HG03280 (cell line): ENCODE results near the gene ZNF232.
A peak's percentile ranks its signal among the peaks of the same experiment; 100 is the strongest.
"Not testable (repeated sequence)": the region's sequence is repeated elsewhere in the genome, so short reads cannot be mapped to it uniquely, and the experiment has no call there.

ENCODE experiments used
- ATAC-seq: cut with Tn5 transposase; IDR thresholded peaks from one replicate; pipeline ENCODE4 v1.9.1; 2021; ENCODE audit warnings: mild to moderate bottlenecking, moderate library complexity; ENCODE audit not compliant: unreplicated experiment

ZNF232 gene

GRCh38 chr17:5111402-5112204 is at the start of gene ZNF232:
Gene ZNF232 (minus strand): TSS chr17:5111878. CDS start chr17:5111822, 56 bp downstream.
- ATAC-seq: peak; percentile 90

- not testable (repeated sequence) for ATAC-seq
These were observed 49.0 kb upstream of the ZNF232 start for GRCh38 chr17:5160702-5161101.

DNA sequence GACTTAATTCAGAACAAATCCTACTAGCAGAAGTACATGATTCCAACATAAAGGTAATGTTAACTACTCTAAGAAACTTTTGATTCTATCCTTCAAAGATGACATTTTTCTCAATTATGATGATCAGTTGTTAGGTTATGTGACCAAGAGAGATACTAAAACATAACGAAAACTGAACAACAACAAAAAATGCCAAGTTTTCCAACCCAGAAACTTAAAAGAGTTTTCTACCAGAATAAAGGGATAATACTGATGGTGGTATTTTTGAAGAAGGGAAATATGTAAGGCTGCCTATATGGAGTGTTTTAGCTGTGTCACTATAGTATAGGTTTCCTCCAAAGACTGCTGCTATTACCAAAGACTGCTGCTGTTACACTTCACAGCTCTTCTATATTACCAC is 34.4 kb upstream of the ZNF232 start:
- ATAC-seq: not testable (repeated sequence)

DNA sequence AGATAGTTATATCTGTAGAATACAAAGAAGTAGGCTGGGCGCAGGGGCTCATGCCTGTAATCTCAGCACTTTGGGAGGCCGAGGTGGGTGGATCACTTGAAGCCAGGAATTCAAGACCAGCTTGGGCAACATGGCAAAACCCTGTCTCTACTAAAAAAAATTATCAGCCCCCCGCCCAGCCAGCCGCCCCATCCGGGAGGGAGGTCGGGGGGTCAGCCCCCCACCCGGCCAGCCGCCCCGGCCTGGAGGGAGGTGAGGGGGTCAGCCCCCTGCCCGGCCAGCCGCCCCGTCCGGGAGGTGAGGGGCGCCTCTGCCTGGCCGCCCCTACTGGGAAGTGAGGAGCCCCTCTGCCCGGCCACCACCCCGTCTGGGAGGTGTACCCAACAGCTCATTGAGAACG is 31.2 kb upstream of the ZNF232 start:
- ATAC-seq: not testable (repeated sequence)

DNA sequence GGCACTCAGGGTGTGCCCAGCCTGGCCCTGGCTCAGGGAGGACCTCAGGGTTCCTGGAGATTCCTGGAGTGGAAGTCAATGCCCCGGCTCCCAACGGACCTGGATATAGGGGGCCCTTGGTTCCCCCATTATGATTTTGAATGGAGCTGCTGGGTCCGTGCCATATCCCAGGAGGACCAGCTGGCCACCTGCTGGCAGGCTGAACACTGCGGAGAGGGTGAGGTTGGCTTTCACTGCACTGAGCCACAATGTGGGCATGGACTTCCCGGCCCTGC is 27.7 kb upstream of the ZNF232 start:
- ATAC-seq: no peak

GRCh38 chr17:5138616-5139457 is 27.2 kb upstream of the ZNF232 start:
- no peak for ATAC-seq

GRCh38 chr17:5138198-5138544 is 26.5 kb upstream of the ZNF232 start:
- not testable (repeated sequence) for ATAC-seq

DNA sequence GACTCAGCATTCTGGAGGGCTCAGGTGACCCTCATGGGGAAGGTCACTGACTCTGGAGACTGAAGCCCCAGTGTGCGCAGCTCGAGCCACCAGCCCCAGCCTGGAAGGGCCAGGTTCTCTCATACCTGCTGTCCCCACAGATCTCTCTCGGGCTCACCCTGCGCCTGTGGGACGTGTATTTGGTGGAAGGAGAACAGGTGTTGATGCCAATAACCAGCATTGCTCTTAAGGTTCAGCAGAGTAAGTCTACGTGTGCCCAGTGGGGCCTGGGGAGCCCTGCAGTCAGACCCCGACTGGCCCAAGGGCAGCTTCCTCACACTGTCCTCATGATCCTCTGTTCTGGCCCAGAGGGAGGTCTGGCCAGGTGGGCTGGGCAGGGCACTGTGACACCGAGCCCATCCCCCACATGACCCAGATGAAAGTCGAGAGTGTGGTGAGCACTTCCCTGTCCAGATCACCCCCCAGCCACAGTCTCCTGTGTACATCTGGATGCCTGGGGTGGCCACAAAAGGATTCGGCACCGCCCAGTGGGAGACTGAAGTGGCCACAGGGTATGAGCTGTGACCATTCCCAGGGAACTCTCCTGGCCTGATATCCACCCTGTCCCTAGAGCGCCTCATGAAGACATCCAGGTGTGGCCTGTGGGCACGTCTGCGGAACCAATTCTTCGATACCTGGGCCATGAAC is 26.0 kb upstream of the ZNF232 start:
- ATAC-seq: not testable (repeated sequence)

DNA sequence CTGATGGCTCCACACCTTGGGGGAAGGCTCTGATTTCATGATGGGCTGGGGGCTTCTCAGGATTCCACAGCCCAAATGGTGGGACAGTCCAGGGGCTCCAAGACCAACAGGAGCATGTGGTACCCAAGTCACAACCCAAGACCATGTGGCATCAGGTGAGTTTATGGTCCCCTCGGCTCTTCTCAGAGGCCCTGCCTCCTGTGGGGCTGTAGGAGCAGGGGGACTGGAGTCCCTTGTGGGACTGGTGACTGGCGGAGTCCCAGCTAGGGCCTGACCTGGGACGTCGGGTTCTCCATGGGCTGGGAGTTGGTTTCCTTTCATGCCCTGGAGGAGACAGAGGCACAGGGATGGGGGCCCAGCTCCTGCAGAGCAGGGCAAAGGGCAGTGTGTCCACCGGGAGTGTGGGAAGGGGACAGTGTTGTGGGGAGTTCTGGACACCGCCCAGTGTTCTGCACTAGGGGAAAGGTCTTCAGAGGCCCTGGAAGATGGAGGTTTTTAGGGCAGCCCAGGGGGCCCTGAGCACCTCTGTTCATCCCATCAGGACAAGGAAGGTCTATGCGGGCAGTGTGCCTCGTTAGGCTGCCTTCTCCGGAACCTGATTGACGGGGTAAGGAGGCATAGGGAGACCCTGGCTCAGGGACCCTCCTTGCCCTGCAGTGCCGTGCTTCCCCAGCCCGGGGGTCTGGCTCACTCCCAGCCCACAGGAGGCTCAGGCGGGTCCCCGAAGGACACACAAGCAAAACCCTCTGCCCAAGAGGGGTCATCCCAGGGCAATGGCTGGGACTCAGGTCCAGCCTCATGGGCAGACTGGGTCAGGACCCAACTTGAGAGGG is 25.1 kb upstream of the ZNF232 start:
- ATAC-seq: not testable (repeated sequence)

DNA sequence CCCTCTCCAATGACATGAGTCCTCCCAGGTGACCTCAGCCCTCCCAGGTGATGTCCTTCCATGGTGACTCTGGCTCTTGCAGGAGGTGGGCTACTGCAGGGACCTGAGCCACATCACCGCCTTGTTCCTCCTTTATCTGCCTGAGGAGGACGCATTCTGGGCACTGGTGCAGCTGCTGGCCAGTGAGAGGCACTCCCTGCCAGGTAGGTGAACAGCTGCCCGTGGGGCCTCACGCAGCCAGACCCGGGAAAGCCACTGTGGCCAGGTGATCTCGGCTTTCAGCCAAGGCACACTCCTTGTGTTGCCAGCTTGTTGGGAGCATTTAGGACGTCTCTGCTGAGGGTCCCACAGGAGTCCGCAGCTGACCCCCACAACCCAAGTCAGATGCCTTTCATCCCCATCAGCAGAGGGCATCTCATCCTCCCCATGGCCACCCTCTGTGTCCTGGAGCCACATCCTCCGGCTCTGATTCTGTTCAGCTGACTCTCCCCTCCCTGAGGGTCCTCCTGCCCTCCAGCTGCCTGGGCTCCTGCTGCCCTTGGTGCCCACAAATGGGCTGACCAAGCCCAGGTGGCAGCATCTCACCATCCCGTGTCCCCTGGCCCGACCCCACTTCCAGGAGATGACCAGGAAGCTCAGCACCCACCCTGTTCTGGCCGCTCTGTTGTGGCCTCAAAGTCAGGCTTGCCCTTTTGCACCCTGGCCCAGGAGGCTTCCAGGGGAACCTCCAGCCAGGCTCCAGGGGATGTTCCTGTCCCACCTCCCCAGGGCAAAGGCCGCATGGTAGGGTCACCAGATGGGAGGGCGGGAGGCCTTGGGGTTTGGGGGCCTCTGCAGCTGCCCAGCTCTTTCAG is 24.3 kb upstream of the ZNF232 start:
- no peak for ATAC-seq

DNA sequence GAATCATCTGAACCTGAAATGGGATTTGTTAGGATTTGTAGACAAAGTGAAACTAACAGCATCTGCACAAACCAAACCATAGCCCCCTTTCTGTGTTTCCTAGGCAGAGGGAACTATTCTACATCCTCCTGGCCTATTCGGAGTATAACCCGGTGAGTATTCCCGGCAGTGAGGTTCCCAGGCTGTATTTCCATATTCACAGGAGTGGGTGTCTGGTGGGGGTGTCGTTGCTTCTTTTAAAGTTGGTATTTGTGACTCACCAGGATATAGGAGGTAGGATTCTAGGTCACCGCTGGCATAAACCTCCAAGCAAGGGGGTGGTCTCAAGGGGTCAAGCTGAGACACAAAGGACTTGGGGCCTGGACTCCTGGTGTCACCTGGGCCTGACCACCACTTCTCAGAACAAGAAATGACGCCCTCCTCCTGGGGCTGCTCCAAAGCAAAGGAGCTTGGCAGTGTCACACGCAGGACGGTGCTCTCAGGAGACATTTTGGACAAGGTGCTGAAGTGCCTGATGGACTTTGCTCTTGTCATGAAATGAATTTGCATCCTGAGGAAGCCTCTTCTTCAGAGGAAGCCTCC is 23.5 kb upstream of the ZNF232 start:
- ATAC-seq: not testable (repeated sequence)

- ATAC-seq: not testable (repeated sequence)
These were observed 22.9 kb upstream of the ZNF232 start for GRCh38 chr17:5134571-5134970.

DNA sequence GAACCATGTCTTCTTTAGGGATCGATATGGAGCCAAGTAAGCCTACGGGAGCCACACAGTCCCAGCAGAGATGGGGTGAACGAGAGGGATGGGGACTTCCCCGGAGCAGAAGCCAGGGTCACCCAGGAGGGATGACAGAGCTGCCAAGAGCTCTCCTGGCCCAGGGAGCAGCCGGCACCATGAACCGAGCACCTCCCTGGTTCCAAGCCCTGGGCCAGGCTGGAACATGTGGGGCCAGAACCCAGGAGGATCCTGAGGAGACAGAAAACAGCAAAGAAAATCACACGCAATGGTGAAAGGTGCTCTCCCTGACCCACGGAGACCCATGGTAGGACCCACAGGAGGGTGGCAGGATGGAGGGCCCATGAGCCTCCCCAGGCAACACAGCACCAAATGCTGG is 22.3 kb upstream of the ZNF232 start:
- not testable (repeated sequence) for ATAC-seq

- ATAC-seq: no peak
These were observed 21.6 kb upstream of the ZNF232 start for GRCh38 chr17:5133311-5133710.

DNA sequence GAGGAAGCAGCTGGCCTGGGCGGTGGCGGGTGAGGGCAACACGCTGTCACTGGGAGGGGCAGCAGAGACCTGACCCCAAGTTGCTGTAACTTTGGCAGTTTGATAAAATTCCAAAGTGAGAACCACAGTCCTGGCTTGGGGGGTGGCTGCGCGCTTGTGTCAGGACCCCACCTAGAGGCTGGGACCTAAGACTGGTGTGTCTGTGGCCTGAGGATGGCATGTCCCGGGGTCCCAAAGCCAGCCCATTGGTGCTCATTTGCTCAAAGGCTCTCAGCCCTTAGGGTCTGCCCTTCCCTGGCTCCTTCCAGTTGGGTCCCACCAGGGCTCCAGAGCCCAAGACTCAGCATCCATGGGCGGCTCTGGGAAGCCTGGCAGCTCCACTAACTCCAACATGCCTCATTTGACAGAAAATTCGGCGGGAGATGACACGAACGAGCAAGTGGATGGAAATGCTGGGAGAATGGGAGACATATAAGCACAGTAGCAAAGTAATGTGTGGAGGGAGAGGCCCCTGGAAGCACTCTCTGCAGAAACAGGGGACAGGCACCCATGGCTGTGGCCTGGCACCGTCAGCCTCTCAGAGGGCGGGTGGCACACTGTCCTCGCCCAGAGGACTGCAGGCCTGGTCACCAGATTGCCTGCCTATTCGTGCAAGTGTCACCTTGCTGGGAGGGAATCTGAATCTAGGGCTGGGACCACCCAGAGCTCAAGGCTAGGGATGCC is 21.0 kb upstream of the ZNF232 start:
- ATAC-seq: not testable (repeated sequence)

- not testable (repeated sequence) for ATAC-seq
These were observed 20.3 kb upstream of the ZNF232 start for GRCh38 chr17:5131799-5132502.

DNA sequence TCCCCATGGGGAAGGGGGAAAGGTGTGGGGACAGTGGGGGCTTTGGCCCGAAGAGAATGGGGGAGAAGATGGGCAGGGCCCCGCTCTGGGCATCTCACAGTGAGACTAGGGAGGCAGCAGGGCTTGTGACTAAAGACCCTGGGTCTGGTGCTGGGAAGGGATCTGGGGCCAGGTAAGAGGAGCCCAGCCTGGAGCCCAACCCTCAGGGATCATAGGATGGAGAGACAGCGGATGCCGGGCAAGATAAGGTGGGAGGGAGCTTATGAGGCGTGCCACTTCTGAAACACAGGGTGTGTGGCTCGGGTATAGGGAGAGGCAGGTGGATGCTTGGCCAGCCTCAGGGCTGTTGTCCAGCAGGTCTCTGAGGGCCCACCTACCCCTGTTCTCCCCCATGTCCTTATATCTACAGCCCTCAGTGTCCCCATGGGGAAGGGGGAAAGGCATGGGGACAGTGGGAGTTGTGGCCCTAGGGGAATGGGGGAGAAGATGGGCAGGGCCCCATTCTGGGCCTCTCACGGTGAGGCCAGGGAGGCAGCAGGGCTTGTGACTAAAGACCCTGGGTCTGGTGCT is 19.6 kb upstream of the ZNF232 start:
- no peak for ATAC-seq

DNA sequence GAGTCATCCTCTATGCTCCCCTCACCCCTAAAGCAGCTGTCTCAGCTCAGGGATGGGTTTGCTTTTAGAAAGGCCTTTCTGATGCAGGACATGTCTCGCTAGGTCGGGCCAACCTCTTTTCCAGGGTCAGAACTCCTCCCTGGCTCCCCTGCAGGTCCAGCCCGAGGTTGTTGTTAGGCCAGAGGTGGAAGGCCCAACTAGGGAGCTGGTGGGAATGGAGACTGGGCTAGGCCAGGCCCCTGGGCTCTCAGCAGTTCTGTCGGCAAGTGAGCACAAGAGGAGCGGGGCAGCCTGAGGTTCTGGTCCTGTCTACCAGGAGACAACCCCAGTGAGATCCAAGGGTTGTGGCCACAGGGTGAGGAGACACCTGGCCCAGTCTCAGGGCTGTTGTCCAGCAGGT is 19.0 kb upstream of the ZNF232 start:
- not testable (repeated sequence) for ATAC-seq
